Caco-2 (cell line): ENCODE data around the gene ARHGEF12. TPM values are rescaled to one million over a fixed set of nuclear protein-coding genes. Genes with fewer than 3 reads are reported as not detected.

Source experiments
- BruUV-seq: library from RNA; stranded (reverse); fragments of 400-500 nt; replicated peaks from 2 replicates; lab custom pipeline; 2021; lab: Mats Ljungman, UMichigan
- CTCF ChIA-PET: fragments of 300-600 bp; sonication (Branson Sonifier 250); formaldehyde crosslinking; loops from one replicate; lab custom pipeline; 2022; ENCODE audit warnings: antibody characterized with exemption; lab: Charles Lee
- POLR2A ChIA-PET: fragments of 300-600 bp; sonication (Branson Sonifier 250); formaldehyde crosslinking; loops from one replicate; lab custom pipeline; 2022; ENCODE audit warnings: antibody characterized with exemption; lab: Charles Lee
- DNase-seq, 2 experiments: peaks; one replicate each; pipeline versions ENCODE4 v3.0.0 to v3.0.0-alpha.2; 2020 to 2022
- H3K27me3 ChIP-seq: replicated peaks from 2 replicates; pipeline ENCODE4 v1.6.0; 2011; ENCODE audit warnings: low read length; ENCODE audit not compliant: control insufficient read depth, insufficient read depth
- H3K36me3 ChIP-seq: 2 replicates; pipeline ENCODE4 v1.5.1; 2011; ENCODE audit warnings: low read length; ENCODE audit not compliant: control insufficient read depth, insufficient read depth
- H3K4me1 ChIP-seq: fragments of 250-450 bp; sonication (Bioruptor Pico); 2 replicates; pipeline ENCODE4 v1.5.1; 2020; ENCODE audit warnings: mild to moderate bottlenecking
- H3K4me3 ChIP-seq: 2 replicates; pipeline ENCODE4 v1.5.1; 2011; ENCODE audit warnings: low read depth, mild to moderate bottlenecking, control low read depth, low read length
- H3K9me3 ChIP-seq: fragments of 250-450 bp; sonication (Bioruptor Pico); 2 replicates; pipeline ENCODE4 v1.5.1; 2020; ENCODE audit warnings: mild to moderate bottlenecking, moderate library complexity
- H3K27ac Mint-ChIP-seq: one replicate; pipeline ENCODE4 v1.8.0; 2022; ENCODE audit warnings: mixed read lengths; ENCODE audit not compliant: unreplicated experiment
- H3K27me3 Mint-ChIP-seq: one replicate; pipeline ENCODE4 v1.8.0; 2022; ENCODE audit warnings: mixed read lengths; ENCODE audit not compliant: insufficient read depth, unreplicated experiment
- H3K36me3 Mint-ChIP-seq: one replicate; pipeline ENCODE4 v1.8.0; 2022; ENCODE audit warnings: mild to moderate bottlenecking, mixed read lengths; ENCODE audit not compliant: insufficient read depth, unreplicated experiment
- H3K4me1 Mint-ChIP-seq: one replicate; pipeline ENCODE4 v1.8.0; 2022; ENCODE audit warnings: low read depth, mixed read lengths; ENCODE audit not compliant: unreplicated experiment
- H3K4me3 Mint-ChIP-seq: one replicate; pipeline ENCODE4 v1.8.0; 2022; ENCODE audit warnings: mild to moderate bottlenecking, moderate library complexity, mixed read lengths; ENCODE audit not compliant: unreplicated experiment
- H3K9me3 Mint-ChIP-seq: one replicate; pipeline ENCODE4 v1.8.0; 2022; ENCODE audit warnings: mixed read lengths; ENCODE audit not compliant: unreplicated experiment
- CTCF ChIP-seq, 2 experiments: fragments of 200-600 bp in 1 of 2; IDR thresholded peaks; 1 replicate in 1 of 2; 2 replicates in 1 of 2; pipeline versions ENCODE4 v1.5.1 to v1.8.0; 2011 to 2022; ENCODE audit warnings: antibody characterized with exemption in 1 of 2, control low read depth in 1 of 2, inconsistent platforms in 1 of 2, low read depth in 1 of 2, low read length in 1 of 2, mild to moderate bottlenecking in 1 of 2, moderate library complexity in 1 of 2; ENCODE audit not compliant: insufficient read depth in 1 of 2, severe bottlenecking in 1 of 2, unreplicated experiment in 1 of 2
- intact Hi-C: fragments of 100-400 bp; cut with micrococcal nuclease; formaldehyde crosslinking; loops from one replicate; pipeline ENCODE4 v1.10.0; 2022; ENCODE audit not compliant: unreplicated experiment
- total RNA-seq: library from RNA; stranded (reverse); gene quantifications from 2 replicates; pipeline ENCODE4 v1.2.3, GENCODE V29; 2022

The ARHGEF12 gene
- total RNA-seq, 1 experiment from 2014 or later, result 89.3 TPM

GRCh38 chr11:120489799-120490198 lies 153.6 kb downstream of the ARHGEF12 start:
- intact Hi-C loops, result no loop called here
- CTCF ChIA-PET, result no interaction called here

GRCh38 chr11:120492486-120492885 lies 156.3 kb downstream of the ARHGEF12 start:
- DNase-seq, result no peak
- Histone ChIP-seq H3K4me3 (no peak overlapping the region), H3K27me3 (no peaks in the 10 kb centered on the region), H3K36me3 (no peaks in the 10 kb centered on the region; the same call in 1 of the 2 replicates), H3K9me3 (no peaks in the 10 kb centered on the region), H3K4me1 (no peaks in the 10 kb centered on the region)
- Mint-ChIP-seq H3K4me3 (no peak overlapping the region), H3K4me1 (peaks cover 6% of the 10 kb centered on the region), H3K27ac (no peak overlapping the region), H3K36me3 (no peaks in the 10 kb centered on the region), H3K9me3 (no peaks in the 10 kb centered on the region), H3K27me3 (no peaks in the 10 kb centered on the region)
- BruUV-seq, result no TSS peak
- ChIA-PET POLR2A (no interaction called here), CTCF (no interaction called here)
- TF ChIP-seq CTCF (IDR thresholded peaks at IDR 0.05; ENCODE audit: insufficient read depth in 1 of 2, low read depth in 1 of 2, low read length in 1 of 2, severe bottlenecking in 1 of 2, unreplicated experiment in 1 of 2), result no peak
- intact Hi-C loops, result no loop called here

More at GRCh38 chr11:120489799-120490198, 153.6 kb downstream of the ARHGEF12 start:
- no TSS peak for BruUV-seq
- TF ChIP-seq CTCF (IDR thresholded peaks at IDR 0.05; ENCODE audit: insufficient read depth in 1 of 2, low read depth in 1 of 2, low read length in 1 of 2, severe bottlenecking in 1 of 2, unreplicated experiment in 1 of 2), result no peak
- no peak overlapping the region for H3K27ac Mint-ChIP-seq
- H3K27me3 Mint-ChIP-seq, result no peaks in the 10 kb centered on the region
- H3K9me3 ChIP-seq, result no peaks in the 10 kb centered on the region
- DNase-seq, result no peak
- H3K4me3 Mint-ChIP-seq, result no peak overlapping the region
- H3K4me1 Mint-ChIP-seq, result peaks cover 3% of the 10 kb centered on the region
- no peak overlapping the region for H3K4me3 ChIP-seq
- H3K27me3 ChIP-seq, result no peaks in the 10 kb centered on the region
- no peaks in the 10 kb centered on the region for H3K9me3 Mint-ChIP-seq
- H3K36me3 ChIP-seq, result no peaks in the 10 kb centered on the region; the same call in 1 of the 2 replicates
- H3K4me1 ChIP-seq, result no peaks in the 10 kb centered on the region
- POLR2A ChIA-PET, result no interaction called here
- H3K36me3 Mint-ChIP-seq, result peaks cover 16% of the 10 kb centered on the region

- no peak overlapping the region for H3K4me3 ChIP-seq
- H3K4me3 Mint-ChIP-seq, result no peak overlapping the region
- H3K9me3 Mint-ChIP-seq, result no peaks in the 10 kb centered on the region
- no peaks in the 10 kb centered on the region for H3K4me1 ChIP-seq
- no peaks in the 10 kb centered on the region for H3K27me3 ChIP-seq
- peaks cover 13% of the 10 kb centered on the region for H3K4me1 Mint-ChIP-seq
- H3K36me3 Mint-ChIP-seq, result no peaks in the 10 kb centered on the region
- DNase-seq, result no peak
- no peaks in the 10 kb centered on the region for H3K27me3 Mint-ChIP-seq
- H3K27ac Mint-ChIP-seq, result no peak overlapping the region
- no peaks in the 10 kb centered on the region for H3K9me3 ChIP-seq
- ChIA-PET CTCF (no interaction called here), POLR2A (no interaction called here)
- H3K36me3 ChIP-seq, result no peaks in the 10 kb centered on the region
- intact Hi-C loops, result no loop called here
- BruUV-seq, result no TSS peak
- TF ChIP-seq CTCF (IDR thresholded peaks at IDR 0.05; ENCODE audit: insufficient read depth in 1 of 2, low read depth in 1 of 2, low read length in 1 of 2, severe bottlenecking in 1 of 2, unreplicated experiment in 1 of 2), result no peak
These were observed 158.4 kb downstream of the ARHGEF12 start for GRCh38 chr11:120494595-120494994.
